Measurements from ENCODE around the gene LOXL3.

Gene LOXL3

GRCh38 chr2:74553892-74554819, at the start of gene LOXL3, which contains the start of gene DOK1:
Gene LOXL3 (minus strand): TSS chr2:74553942. CDS start chr2:74552634, 1,308 bp downstream.
Gene DOK1 (plus strand): TSS chr2:74554720. CDS start chr2:74554755, 35 bp downstream.
- DNase-seq (ENCODE audit: low read depth), result peak; percentile 95
- H3K4me3 ChIP-seq (ENCODE audit: low read length), result peak within 1 kb of the TSS; percentile 95
- no peak for TF ChIP-seq CTCF (conservative IDR thresholded peaks at IDR 0.05; ENCODE audit: low read length)

GRCh38 chr2:74602586-74603281, 49.0 kb upstream of the LOXL3 start:
- peak; percentile 77 for DNase-seq (ENCODE audit: low read depth)
- no peak overlapping the region for H3K4me3 ChIP-seq (ENCODE audit: low read length)
- no peak for TF ChIP-seq CTCF (conservative IDR thresholded peaks at IDR 0.05; ENCODE audit: low read length)

GRCh38 chr2:74599676-74600075, 45.9 kb upstream of the LOXL3 start:
- TF ChIP-seq CTCF (conservative IDR thresholded peaks at IDR 0.05; ENCODE audit: low read length), result no peak
- H3K4me3 ChIP-seq (ENCODE audit: low read length), result no peak overlapping the region
- DNase-seq (ENCODE audit: low read depth), result no peak

- no peak for TF ChIP-seq CTCF (conservative IDR thresholded peaks at IDR 0.05; ENCODE audit: low read length)
These were observed 43.7 kb upstream of the LOXL3 start for GRCh38 chr2:74597410-74597809.

GRCh38 chr2:74596584-74596983, 42.8 kb upstream of the LOXL3 start:
- no peak for DNase-seq (ENCODE audit: low read depth)
- TF ChIP-seq CTCF (conservative IDR thresholded peaks at IDR 0.05; ENCODE audit: low read length), result no peak

More at GRCh38 chr2:74597410-74597809, 43.7 kb upstream of the LOXL3 start:
- peak; percentile 18 for DNase-seq (ENCODE audit: low read depth)
- H3K4me3 ChIP-seq (ENCODE audit: low read length), result no peak overlapping the region

GRCh38 chr2:74593826-74594772, 40.4 kb upstream of the LOXL3 start:
- H3K4me3 ChIP-seq (ENCODE audit: low read length), result no peak overlapping the region
- no peak for TF ChIP-seq CTCF (conservative IDR thresholded peaks at IDR 0.05; ENCODE audit: low read length)
- DNase-seq (ENCODE audit: low read depth), result peak; percentile 21

More at GRCh38 chr2:74596584-74596983, 42.8 kb upstream of the LOXL3 start:
- no peak overlapping the region for H3K4me3 ChIP-seq (ENCODE audit: low read length)
